ENCODE results near the gene RNF144A. TPM values are rescaled to one million over a fixed set of nuclear protein-coding genes. Genes with fewer than 3 reads are reported as not detected.

RNF144A gene
- total RNA-seq, 2 experiments from 2014 or later = 78.7 to 91.1 TPM

DNA sequence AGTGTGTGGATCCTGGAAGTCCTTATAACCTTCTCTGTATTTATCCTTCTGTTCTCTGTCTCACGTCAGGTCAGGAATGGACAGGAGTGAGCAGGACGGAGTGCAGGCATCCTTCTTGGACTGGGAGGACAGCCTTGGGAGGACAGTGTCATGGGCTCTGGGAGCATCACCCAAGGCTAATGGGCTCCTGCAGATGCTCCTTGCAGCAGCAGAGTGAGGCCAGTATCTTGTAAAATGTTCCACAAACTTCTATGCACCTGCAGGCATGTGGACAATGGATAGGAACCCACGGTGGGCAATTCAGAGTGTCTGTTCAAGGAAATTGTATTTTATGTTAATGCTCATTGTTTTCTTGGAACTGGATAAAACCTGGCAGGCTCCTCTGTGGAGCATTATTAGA lies 176.2 kb downstream of the RNF144A start:
- ATAC-seq (ENCODE audit: low read depth) (no peak), DNase-seq (no peak)
- Mint-ChIP-seq H3K27me3 (no peaks in the 10 kb centered on the region), H3K27ac (no peak overlapping the region), H3K9me3 (no peaks in the 10 kb centered on the region), H3K4me3 (no peak overlapping the region), H3K4me1 (peaks cover 5% of the 10 kb centered on the region), H3K36me3 (peaks cover 1% of the 10 kb centered on the region)
- POLR2A ChIA-PET = no interaction called here

Other genes starting within 250 kb of the RNF144A start
- gene CMPK2, start 51.5 kb upstream of the RNF144A start, total RNA-seq = 100 to 1,000 TPM; 102 to 106 TPM
- 100 to 1,000 TPM; 104 to 105 TPM for gene RSAD2, start 39.6 kb upstream of the RNF144A start, total RNA-seq